Muscle layer of colon (tissue), 2 donors: ENCODE data around the gene WFS1.

Source experiments
- H3K27ac ChIP-seq: one replicate; pipeline ENCODE4 v1.7.0; 2013; ENCODE audit warnings: low read depth, mild to moderate bottlenecking, low read length, moderate library complexity
- H3K27me3 ChIP-seq, 2 donors: one replicate each; pipeline ENCODE4 v1.7.0; 2013; ENCODE audit warnings: low read length in 2 of 2, mild to moderate bottlenecking in 2 of 2; ENCODE audit not compliant: insufficient read depth in 2 of 2, control insufficient read depth in 1 of 2
- H3K36me3 ChIP-seq: one replicate; pipeline ENCODE4 v1.7.0; 2013; ENCODE audit warnings: mild to moderate bottlenecking, low read length; ENCODE audit not compliant: insufficient read depth
- H3K4me1 ChIP-seq: one replicate; pipeline ENCODE4 v1.7.0; 2013; ENCODE audit warnings: mild to moderate bottlenecking, low read length; ENCODE audit not compliant: insufficient read depth
- H3K4me3 ChIP-seq, 2 donors: one replicate each; pipeline ENCODE4 v1.7.0; 2013; ENCODE audit warnings: low read length in 2 of 2, low read depth in 1 of 2, mild to moderate bottlenecking in 1 of 2, moderate library complexity in 1 of 2
- H3K9ac ChIP-seq: one replicate; pipeline ENCODE4 v1.7.0; 2013; ENCODE audit warnings: low read length
- H3K9me3 ChIP-seq: one replicate; pipeline ENCODE4 v1.7.0; 2013; ENCODE audit warnings: mild to moderate bottlenecking, low read length
- donor health status: abdominal sarcoma.
- donor health status: Adenocarcinoma of cecum.

The WFS1 gene

DNA sequence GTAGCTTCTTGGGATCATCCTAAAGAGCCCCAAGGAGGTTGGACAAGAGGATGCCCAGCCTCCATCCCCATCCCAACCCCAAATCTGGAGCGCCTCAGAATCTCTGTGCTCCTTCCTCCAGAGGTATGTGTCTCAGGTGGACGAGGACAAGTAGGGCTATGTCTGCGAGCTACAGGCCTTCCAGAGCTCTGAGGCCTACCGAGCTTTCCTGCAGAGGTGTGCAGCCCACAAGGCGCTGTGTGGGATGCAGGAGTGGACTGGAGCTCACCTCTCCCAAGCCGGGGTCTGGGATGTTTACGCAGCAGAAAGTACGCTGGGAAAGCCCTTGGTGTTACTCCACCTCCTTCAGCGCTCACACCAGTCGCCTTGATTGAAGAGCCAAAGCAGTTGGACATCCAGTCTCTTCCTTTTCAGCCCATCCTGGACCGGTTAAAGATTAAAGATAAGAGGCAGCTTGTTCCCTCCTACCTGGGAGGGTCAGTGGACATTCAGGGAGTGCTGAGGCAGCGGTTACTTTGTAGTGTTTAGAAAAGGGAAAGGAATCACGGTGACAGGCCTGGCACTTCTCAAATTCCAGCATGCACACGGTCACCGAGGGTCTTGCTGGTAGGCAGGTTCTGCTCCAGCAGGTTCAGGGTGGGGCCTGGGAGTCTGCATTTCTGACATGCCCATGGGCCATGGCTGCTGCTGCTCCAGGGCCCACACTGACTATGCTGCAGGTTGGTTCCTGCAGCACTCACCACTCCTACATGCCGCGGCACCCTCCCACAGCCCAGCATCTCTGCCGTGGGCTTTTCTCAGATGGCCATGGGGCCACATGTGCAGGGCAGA, 39.8 kb upstream of the WFS1 start:
- Histone ChIP-seq H3K27me3 (no peaks in the 10 kb centered on the region), H3K4me3 (no peak overlapping the region), H3K27ac (no peak overlapping the region), H3K4me1 (no peaks in the 10 kb centered on the region), H3K9ac (no peak overlapping the region), H3K36me3 (no peaks in the 10 kb centered on the region), H3K9me3 (no peaks in the 10 kb centered on the region)

DNA sequence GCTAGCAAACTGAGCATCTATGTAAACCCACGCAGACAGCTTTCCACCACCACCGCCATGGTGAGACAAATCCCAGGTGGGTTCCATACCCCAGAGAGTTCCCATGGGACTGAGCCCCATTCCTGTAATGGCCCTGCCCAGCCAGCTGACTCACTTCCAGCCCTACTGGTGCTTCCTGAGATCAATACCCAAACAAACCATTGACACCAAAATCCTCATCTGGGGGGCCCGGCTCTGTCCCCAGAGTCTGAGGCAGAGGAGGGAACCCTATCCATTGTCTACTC, 39.2 kb upstream of the WFS1 start:
- Histone ChIP-seq H3K27ac (no peak overlapping the region), H3K9me3 (no peaks in the 10 kb centered on the region), H3K9ac (no peak overlapping the region), H3K4me3 (no peak overlapping the region), H3K27me3 (no peaks in the 10 kb centered on the region), H3K36me3 (no peaks in the 10 kb centered on the region), H3K4me1 (no peaks in the 10 kb centered on the region)

DNA sequence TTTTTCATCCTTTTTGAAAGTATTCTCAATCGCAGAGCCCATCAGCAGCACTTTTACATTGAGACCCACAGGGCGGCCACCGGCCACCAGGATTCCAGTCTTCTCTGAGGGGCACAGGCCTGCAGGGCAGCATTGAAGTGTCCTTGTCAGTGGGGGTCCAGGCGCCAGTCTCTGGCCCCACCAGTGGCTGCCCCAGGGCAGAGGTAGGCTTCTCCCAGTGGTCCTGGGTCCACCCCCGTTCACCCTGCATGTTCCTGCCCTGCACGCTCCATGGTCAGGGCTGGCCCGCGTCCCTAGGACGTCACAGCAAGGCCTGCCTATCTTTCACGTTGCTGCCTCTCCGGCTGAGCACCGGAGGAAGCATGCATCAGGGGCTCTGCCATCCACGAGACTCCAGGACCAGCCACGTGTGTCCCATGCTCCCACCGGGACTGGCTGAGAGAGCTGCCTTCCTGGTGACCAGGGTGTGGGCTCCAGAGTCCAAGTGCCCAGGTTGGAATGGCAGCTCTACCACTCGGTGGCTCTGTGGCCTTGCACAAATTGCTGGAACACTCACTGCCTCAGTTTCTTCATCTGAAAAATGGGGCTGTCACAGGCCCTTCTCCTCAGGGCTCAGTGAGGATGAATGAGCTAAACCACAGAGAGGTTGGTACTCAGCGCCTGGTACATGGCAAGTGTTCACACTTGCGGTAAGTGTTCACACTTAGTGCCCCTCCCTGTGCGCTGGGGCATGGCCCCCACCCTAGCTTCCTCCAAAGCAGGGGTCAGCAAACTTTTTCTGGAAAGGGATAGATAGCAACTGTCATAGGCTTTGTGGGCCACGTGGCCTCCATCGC, 38.6 kb upstream of the WFS1 start:
- Histone ChIP-seq H3K9ac (no peak overlapping the region), H3K9me3 (no peaks in the 10 kb centered on the region), H3K4me3 (no peak overlapping the region), H3K4me1 (no peaks in the 10 kb centered on the region), H3K27ac (no peak overlapping the region), H3K36me3 (no peaks in the 10 kb centered on the region), H3K27me3 (no peaks in the 10 kb centered on the region)

DNA sequence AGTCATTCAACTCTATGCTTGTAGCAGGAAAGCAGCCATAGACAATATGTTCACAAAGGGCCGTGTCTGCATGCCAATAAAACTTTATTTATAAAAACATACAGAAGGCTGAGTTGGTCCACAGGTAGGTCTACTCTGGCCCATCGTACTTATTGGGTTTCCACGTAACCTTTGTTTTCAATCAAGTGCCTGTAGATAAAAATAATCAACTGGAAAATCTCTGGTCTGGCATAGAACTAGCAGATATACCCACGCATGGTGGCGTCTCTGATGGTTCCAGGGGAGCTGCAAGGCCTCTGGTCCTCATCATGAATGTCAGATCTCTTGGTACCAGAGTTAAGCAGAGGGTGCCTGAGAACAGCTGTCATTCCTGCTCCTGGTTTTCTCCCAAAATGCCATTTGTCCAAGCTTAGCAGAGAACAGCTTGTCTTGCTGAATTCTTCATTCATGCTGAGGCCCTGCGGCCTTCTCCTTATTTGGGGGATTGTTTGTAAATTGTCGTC, 37.9 kb upstream of the WFS1 start:
- Histone ChIP-seq H3K9me3 (no peaks in the 10 kb centered on the region), H3K27me3 (no peaks in the 10 kb centered on the region)

DNA sequence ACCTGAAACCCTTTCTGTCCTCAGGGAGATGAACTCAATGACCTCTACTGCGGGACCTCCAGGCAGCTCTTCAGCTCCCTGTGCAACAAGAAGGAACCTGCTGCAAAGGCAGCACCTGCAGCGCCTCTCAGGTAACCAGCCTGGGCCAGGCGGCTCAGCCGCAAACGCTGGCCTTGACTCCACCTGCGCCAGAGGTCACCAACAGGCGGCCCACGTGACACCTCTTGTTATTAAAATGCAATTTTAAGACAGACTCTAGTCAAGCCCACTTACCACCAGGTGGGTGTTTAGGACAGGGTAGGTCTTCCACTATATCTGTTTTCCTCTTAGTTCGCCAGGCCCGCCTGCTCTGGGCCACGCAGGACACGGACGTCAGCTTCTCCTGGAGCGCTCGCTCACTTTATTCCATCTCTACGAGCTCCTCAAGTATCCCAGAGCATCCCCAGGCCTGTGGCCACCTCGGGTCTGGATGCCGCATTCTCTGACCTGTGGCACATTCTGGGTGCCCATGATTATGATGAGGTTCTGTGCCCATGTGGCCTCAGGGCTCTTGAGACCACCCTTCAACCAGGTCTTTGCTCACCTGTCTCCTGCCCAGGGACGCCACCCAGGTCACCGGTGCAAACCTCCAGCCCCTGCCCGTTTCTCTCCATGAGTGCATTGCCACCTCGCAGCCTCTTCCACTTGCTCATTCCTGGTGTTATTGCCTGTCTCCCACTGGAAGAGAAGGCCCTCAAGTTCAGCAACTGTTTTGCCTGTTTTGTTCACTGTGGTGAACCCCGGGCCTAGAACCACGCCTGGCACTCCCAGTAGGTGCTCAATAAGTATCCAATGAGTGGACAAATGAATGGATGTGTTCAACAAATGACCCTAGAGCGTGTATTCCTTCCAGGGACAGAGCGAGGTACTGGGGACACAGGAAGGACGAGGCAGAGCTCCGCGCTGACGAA, 36.5 kb upstream of the WFS1 start:
- no peaks in the 10 kb centered on the region for H3K36me3 ChIP-seq
- no peak overlapping the region for H3K27ac ChIP-seq
- no peaks in the 10 kb centered on the region for H3K9me3 ChIP-seq
- H3K4me3 ChIP-seq = no peak overlapping the region
- H3K9ac ChIP-seq = no peak overlapping the region
- no peaks in the 10 kb centered on the region for H3K4me1 ChIP-seq
- H3K27me3 ChIP-seq = no peaks in the 10 kb centered on the region

More for the DNA sequence above, 37.9 kb upstream of the WFS1 start:
- no peak overlapping the region for H3K27ac ChIP-seq
- no peaks in the 10 kb centered on the region for H3K4me1 ChIP-seq
- no peak overlapping the region for H3K9ac ChIP-seq
- H3K4me3 ChIP-seq = no peak overlapping the region
- H3K36me3 ChIP-seq = no peaks in the 10 kb centered on the region

DNA sequence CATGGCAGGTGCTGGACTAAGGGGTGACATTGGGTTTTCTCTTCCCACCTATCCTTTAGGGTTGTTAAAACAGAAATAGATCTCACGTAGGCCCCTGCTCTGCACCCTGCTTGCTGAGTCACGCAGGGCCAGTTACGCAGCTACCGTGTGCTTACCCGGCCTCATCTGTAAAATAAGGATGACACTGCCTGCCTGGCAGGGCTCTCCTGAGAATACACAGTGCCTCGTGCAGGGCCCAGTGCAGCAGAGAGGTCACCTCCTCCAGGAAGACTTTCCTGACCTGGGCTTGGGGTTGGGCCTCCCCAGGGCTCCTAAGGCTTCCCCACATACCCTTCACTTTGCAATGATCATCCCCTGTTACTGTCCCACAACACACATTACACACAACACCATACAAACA, 35.7 kb upstream of the WFS1 start:
- Histone ChIP-seq H3K36me3 (no peaks in the 10 kb centered on the region), H3K9me3 (no peaks in the 10 kb centered on the region), H3K4me3 (no peak overlapping the region), H3K27me3 (no peaks in the 10 kb centered on the region), H3K4me1 (no peaks in the 10 kb centered on the region), H3K9ac (no peak overlapping the region), H3K27ac (no peak overlapping the region)

DNA sequence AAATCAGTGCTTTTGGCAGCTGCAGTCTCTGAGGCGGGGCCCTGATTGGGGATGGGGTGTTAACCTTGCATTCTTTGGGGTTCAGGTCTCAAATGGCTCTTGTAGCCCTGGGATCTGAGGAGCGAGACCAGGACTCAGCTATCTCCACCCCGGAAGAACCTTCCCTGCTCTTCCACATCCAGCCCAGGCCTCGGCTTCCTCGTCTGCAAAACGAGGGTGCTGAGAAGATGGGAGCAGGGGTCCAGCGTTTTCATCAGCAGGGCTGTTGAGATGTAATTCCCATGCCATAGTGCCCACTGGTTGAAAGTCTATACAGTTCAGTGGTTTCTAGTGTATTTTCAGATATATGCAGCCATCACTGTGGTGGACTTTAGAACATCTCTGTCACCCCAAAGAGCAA, 34.6 kb upstream of the WFS1 start:
- Histone ChIP-seq H3K27ac (no peak overlapping the region), H3K9ac (no peak overlapping the region), H3K4me3 (no peak overlapping the region), H3K27me3 (peaks cover 0 to 4% of the 10 kb centered on the region in 2 donors), H3K9me3 (no peaks in the 10 kb centered on the region), H3K36me3 (no peaks in the 10 kb centered on the region), H3K4me1 (no peaks in the 10 kb centered on the region)

DNA sequence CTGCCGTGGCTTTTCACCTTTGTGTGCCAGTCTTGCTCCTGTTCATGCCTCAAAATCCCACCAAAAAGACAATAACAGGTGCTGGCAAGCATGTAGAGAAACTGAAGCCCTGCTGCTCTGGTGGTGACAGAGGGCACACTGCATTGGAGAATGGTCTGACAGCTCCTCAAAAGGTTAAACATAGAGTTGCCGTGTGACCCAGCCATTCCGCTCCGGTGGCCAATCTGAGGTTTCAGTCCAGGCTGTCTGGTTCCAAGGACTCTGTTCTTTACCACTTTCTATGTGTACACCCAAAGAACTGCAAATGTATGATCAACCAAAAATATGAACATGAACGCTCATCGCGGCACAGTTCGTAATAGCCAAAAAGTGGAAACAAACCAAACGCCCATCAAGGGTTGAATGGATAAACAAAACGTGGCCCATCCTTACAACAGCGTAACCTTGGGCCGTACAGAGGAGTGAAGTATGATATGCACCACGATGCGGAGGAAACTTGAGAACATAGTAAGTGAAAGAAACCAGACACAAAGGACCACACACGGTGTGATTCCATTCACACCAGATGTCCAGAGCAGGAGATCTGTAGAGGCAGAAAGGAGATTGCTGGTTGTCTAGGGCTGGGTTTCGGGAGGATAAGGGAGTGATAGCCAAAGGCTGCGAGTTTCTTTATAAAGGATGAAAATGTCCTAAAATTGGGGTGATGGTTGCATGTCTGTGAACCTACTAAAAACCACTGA, 33.6 kb upstream of the WFS1 start:
- Histone ChIP-seq H3K4me1 (no peaks in the 10 kb centered on the region), H3K27ac (no peak overlapping the region), H3K4me3 (no peak overlapping the region), H3K9ac (no peak overlapping the region), H3K9me3 (no peaks in the 10 kb centered on the region), H3K36me3 (no peaks in the 10 kb centered on the region), H3K27me3 (peaks cover 0 to 4% of the 10 kb centered on the region in 2 donors)

DNA sequence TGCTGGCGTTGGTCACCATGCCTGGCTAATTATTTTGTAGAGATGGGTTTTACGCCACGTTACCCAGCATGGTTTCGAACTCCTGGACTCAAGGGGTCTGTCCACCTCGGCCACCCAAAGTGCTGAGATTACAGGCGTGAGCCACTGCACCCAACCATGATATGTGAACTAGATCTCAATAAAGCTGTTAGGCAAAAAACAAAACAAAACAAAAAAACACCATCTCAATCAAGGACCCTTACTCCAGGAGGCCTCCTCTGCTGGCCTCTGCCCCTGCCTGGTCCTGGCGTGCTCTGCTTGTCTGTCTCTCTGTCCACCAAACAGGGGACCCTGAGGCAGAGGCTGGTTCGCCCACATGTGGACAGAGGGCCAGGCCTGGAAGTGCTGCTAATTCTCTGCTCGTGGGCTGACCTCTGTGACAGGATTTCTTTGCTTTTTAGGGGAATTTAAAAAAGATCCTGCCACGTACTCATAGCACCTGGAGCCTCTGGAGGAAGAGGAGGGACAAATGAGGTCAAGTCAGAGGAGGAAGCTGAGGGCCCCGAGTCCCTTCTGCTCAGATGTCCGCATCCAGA, 32.7 kb upstream of the WFS1 start:
- Histone ChIP-seq H3K4me1 (no peaks in the 10 kb centered on the region), H3K27me3 (peaks cover 0 to 4% of the 10 kb centered on the region in 2 donors)

DNA sequence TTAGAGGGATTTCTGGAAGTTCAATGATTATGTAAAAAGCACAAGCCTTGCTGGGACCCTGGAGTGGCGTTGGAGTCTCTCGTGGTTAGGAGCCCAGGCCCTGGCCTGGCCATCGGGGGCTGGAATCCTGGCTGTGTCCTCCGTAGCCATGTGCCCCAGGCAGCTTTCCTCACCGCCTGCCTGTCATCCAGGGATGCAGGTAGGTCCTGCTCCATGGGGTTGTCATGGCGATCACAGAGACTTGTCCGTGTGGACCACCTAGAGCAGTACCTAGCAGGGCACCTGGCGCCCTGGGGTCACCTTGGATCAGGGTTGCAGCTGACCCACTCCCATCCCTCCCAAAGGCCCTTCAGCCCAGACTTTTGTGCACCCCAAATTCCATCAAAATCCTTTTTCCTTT, 30.2 kb upstream of the WFS1 start:
- Histone ChIP-seq H3K4me3 (no peak overlapping the region), H3K36me3 (no peaks in the 10 kb centered on the region), H3K27ac (no peak overlapping the region), H3K4me1 (no peaks in the 10 kb centered on the region), H3K9ac (no peak overlapping the region), H3K27me3 (peaks cover 4 to 6% of the 10 kb centered on the region in 2 donors), H3K9me3 (peaks cover 8% of the 10 kb centered on the region)

More for the DNA sequence above, 32.7 kb upstream of the WFS1 start:
- H3K9me3 ChIP-seq = no peaks in the 10 kb centered on the region
- H3K9ac ChIP-seq = no peak overlapping the region
- H3K27ac ChIP-seq = no peak overlapping the region
- no peak overlapping the region for H3K4me3 ChIP-seq
- no peaks in the 10 kb centered on the region for H3K36me3 ChIP-seq
